ENCODE data around the gene KRTAP3-1.

GRCh38 chr17:41008811-41009210 lies at the start of gene KRTAP3-1:
- no peak for TF ChIP-seq CTCF (IDR thresholded peaks at IDR 0.05)
- no peak for TF ChIP-seq POLR2A (IDR thresholded peaks at IDR 0.05)
